ENCODE measurements around the gene SENP7. TPM values are rescaled to one million over a fixed set of nuclear protein-coding genes. Genes with fewer than 3 reads are reported as not detected.
"Not testable (repeated sequence)": the region's sequence is repeated elsewhere in the genome, so short reads cannot be mapped to it uniquely, and the experiment has no call there.

Gene SENP7, protein sequence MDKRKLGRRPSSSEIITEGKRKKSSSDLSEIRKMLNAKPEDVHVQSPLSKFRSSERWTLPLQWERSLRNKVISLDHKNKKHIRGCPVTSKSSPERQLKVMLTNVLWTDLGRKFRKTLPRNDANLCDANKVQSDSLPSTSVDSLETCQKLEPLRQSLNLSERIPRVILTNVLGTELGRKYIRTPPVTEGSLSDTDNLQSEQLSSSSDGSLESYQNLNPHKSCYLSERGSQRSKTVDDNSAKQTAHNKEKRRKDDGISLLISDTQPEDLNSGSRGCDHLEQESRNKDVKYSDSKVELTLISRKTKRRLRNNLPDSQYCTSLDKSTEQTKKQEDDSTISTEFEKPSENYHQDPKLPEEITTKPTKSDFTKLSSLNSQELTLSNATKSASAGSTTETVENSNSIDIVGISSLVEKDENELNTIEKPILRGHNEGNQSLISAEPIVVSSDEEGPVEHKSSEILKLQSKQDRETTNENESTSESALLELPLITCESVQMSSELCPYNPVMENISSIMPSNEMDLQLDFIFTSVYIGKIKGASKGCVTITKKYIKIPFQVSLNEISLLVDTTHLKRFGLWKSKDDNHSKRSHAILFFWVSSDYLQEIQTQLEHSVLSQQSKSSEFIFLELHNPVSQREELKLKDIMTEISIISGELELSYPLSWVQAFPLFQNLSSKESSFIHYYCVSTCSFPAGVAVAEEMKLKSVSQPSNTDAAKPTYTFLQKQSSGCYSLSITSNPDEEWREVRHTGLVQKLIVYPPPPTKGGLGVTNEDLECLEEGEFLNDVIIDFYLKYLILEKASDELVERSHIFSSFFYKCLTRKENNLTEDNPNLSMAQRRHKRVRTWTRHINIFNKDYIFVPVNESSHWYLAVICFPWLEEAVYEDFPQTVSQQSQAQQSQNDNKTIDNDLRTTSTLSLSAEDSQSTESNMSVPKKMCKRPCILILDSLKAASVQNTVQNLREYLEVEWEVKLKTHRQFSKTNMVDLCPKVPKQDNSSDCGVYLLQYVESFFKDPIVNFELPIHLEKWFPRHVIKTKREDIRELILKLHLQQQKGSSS
- polyA plus RNA-seq, result 1 to 10 TPM; 4.7 to 8.8 (median 6.0) TPM

DNA sequence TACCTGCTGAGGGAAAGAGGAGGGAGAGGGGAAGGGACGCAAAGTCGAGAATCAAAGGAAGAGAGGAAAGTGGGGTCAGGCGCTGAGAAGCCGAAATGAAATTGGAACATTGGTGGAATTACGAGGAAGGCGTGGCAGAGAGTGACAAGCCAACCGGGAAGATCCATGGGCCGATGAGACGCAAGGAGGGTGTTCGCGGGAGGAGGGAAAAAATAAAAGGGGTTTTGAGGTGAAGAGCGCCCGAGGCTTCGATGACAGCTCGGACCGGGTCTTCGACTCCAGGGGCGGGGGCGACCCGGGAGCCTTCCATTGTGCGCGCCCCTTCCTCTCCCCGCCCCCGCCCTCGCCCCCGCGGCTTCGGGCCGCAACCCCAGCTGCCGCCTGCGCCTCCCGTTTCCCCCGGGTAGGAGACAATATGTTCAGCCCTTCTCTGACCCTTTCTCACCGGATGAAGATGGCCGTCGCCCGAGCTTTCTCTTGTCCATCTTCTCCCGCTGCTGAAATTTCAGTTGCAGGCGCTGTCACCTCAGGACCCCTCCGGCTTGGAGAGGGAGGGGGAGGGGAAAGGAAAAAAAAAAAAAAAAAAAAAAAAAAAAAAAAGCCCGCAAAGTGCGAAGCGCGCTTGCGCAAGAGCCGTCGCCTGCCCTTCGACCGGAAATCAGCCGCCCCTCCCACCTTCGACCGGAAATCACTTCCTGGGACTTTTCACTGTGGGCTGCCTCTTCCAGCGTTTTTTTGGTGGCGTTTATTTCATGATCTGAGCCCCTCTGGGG is at the start of gene SENP7:
SENP7 (minus strand) TSS at position 567 of the 773 bp plus-strand sequence; CDS start at position 485, 82 bp downstream.
- 0 to 1% (median 1%) methylated on average over 53 of the region's 54 CpGs for WGBS, 3 donors
- peak within 1 kb of the TSS; percentile 94 for H3K27ac ChIP-seq (ENCODE audit: low read depth, low read length)

DNA sequence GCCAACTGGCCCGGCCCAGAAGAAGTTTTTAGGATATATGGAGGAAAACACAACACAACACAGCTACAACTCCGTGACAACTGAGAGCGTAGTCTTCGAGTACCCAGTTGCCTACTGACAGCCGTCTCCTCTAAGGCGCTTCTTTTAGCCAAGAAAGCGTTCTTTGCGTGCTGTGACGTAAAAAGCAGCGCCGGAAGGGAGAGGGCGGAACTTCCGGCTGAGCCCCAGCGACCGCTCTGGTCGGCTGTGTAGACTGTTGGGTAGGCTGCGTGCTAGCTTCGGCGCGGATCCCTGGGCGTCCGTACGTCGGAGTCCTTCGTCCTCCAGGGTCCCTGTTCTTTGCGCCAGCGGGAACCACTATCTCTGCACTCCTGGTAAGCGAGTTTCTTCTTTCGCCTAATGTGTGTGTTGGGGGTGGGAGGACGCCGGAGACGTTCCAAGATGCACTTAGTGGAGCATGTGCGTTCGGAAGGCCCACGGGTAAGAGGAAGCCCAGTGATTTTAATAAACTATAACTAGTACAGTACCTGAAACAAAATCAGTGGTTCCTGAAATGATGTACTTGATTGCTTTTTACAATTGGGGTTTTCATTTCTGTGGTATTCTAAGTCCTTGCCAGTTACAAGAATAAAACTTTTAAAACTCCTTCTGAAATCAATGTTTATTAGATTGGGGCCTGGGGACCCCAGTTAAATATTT is 48.8 kb upstream of the SENP7 start, which contains the start of gene TRMT10C:
TRMT10C (plus strand) TSS at position 239 of the 699 bp plus-strand sequence. CDS start 2,914 bp downstream, outside the sequence.
- H3K27ac ChIP-seq (ENCODE audit: low read depth, low read length), result peak within 1 kb of the TSS; percentile 56
- 0% methylated on average over 35 of the region's 35 CpGs for WGBS, 3 donors

DNA sequence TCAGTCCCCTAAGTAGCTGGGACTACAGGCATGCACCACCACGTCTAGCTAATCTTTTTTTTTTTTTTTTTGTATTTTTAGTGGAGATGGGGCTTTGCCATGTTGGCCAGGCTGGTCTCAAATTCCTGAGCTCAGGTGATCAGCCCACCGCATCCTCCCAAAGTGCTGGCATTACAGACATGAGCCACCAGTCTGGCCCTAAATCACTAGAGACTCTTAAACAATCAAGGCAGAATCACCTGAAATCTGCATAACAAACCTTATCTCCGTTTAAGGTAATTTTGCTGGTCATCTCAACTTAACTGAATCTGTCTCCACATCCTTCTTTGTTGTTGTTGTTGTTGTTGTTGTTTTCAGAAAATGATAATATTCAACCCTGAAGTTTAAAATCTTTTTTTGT is 43.1 kb upstream of the SENP7 start:
- no peak overlapping the region for H3K27ac ChIP-seq (ENCODE audit: low read depth, low read length)
- 33 to 61% (median 59%) methylated on average over 3 of the region's 3 CpGs for WGBS, 3 donors

DNA sequence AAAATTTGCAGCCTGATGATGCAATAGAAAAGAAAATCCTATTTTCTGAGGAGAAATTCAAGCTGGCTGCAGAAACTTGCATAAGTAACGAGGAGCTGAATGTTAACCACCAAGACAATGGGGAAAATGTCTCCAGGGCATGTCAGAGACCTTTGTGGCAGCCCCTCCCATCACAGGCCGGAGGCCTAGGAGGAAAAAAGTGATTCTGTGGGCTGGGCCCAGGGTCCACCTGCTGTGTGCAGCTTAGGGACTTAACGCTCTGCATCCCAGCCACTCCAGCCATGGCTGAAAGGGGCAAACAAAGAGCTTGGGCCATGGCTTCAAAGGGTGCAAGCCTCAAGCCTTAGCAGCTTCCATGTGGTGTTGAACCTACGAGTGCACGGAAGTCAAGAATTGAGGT is 40.4 kb upstream of the SENP7 start:
- not testable (repeated sequence) for H3K27ac ChIP-seq (ENCODE audit: low read depth, low read length)
- WGBS, 3 donors, result 78 to 84% (median 83%) methylated on average over 5 of the region's 5 CpGs

DNA sequence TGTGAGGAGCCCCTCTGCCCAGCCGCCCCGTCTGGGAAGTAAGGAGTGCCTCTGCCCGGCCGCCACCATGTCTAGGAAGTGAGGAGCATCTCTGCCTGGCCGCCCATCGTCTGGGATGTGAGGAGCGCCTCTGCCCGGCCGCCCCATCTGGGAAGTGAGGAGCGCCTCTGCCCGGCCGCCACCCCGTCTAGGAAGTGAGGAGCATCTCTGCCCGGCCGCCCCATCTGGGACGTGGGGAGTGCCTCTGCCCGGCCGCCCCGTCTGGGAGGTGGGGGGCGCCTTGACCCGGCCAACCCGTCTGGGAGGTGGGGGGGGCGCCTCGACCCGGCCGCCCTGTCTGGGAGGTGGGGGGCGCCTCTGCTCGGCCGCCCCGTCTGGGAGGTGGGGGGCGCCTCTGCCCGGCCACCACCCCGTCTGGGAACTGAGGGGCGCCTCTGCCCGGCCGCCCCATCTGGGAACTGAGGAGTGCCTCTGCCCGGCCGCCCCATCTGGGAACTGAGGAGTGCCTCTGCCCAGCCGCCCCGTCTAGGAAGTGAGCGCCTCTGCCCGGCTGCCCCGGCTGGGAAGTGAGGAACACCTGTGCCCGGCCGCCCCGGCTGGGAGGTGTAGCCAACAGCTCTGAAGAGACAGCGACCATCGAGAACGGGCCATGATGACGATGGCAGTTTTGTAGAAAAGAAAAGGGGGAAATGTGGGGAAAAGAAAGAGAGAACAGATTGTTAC is 38.5 kb upstream of the SENP7 start:
- 93 to 97% (median 96%) methylated on average over 37 to 50 of the region's 50 CpGs for WGBS, 3 donors
- H3K27ac ChIP-seq (ENCODE audit: low read depth, low read length), result not testable (repeated sequence)

DNA sequence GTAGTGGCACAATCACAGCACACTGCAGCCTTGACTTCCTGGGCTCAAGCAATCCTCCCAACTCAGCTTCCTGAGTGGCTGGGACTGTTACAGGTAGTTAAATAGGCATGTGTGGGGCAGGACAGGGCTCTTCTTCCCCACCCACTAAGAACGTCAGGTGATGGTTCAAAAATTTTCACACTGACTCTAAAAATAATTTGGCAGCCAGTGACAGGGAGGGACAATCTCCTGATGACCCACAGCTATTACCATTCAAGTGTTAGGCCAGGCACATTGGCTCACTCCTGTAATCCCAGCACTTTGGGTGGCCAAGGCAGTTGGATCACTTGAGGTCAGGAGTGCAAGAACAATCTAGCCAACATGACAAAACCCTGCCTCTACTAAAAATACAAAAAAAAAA is 36.5 kb upstream of the SENP7 start:
- no peak overlapping the region for H3K27ac ChIP-seq (ENCODE audit: low read depth, low read length)
- 55 to 84% (median 73%) methylated on average over 1 of the region's 1 CpG for WGBS, 3 donors

DNA sequence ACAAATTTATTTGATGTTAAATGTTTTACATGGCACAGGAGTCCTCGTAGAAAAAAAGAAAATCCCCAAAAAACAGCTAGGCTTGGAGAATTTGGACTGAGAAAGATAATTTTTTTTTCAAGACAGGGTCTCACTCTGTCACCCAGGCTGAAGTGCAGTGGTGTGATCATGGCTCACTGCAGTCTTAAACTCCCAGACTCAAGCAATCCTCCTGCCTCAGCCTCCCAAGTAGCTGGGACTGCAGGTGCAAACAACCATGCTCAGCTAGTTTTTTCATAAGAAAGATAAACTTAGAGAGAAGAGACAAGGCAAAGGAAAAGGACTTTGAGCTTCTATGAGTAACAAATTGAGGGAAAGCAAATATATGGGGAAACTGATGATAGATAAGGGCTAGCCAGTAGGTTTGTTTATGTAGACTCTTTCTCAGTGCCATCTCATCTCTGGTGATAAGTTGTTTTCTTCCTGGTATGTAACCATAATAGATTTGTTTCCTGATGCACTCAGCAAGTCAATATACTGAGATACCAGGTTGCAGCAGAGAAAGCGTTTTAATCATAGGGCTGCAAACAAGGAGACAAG is 35.6 kb upstream of the SENP7 start:
- H3K27ac ChIP-seq (ENCODE audit: low read depth, low read length), result no peak overlapping the region
- WGBS, 3 donors, result 58 to 77% (median 71%) methylated on average over 2 of the region's 2 CpGs

DNA sequence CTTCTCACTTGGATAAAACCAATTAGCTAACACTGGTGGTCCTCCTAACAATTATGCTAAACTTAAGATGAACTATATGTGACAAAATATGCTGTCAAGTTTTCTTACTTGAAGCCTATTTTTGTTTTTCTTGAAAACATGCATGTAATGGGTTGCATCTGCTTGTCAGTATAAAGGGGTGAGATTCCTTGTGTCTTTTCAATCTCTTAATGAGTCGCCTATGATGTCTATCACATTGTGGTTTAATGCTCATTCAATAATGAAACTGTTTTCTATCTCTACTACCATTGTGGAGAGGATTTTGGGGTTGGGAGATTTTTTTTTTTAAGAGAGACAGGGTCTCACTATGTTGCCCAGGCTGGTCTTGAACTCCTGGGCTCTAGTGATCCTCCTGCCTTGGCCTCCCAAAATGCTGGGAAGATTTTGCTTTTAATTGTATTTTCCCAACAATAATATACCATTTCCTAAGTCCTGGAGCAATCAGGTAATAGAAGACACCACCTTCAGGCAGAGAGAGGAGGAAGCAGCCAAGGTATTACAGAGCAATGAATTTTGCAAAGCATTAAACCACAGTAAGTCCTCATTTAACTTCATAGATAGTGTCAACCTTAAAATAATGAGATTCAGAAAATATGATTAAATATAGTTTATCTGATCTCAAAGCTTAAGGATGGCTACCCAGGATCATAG is 31.3 kb upstream of the SENP7 start:
- WGBS, 3 donors, result 73 to 89% (median 86%) methylated on average over 1 of the region's 1 CpG
- H3K27ac ChIP-seq (ENCODE audit: low read depth, low read length), result no peak overlapping the region

DNA sequence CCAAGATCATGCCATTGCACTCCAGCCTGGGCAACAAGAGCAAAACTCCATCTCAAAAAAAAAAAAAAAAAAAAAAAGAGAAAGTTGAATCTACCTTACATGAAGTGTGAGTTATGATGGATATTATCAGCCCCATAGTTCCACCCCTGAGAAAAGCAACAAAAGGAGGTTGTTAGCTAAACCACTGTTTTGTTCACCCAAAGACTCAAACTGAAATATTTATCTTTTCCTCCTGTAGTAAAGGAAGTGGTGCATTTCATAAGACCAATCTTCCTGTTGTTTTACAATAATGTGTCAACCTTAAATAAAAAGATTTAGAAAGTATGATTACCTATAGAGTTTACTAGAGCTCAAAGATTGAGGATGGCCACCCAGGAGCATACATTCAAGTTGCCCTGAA is 29.9 kb upstream of the SENP7 start:
- no peak overlapping the region for H3K27ac ChIP-seq (ENCODE audit: low read depth, low read length)

DNA sequence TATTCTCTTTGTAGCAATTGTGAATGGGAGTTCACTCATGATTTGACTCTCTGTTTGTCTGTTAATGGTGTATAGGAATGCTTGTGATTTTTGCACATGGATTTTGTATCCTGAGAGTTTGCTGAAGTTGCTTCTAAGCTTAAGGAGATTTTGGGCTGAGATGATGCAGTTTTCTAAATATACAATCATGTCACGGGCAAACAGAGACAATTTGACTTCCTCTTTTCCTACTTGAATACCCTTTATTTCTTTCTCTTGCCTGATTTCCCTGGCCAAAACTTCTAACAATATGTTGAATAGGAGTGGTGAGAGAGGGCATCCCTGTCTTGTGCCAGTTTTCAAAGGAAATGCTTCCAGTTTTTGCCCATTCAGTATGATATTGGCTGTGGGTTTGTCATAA is 23.9 kb upstream of the SENP7 start:
- WGBS, 3 donors, result 45 to 84% (median 54%) methylated on average over 1 of the region's 1 CpG
- H3K27ac ChIP-seq (ENCODE audit: low read depth, low read length), result not testable (repeated sequence)

DNA sequence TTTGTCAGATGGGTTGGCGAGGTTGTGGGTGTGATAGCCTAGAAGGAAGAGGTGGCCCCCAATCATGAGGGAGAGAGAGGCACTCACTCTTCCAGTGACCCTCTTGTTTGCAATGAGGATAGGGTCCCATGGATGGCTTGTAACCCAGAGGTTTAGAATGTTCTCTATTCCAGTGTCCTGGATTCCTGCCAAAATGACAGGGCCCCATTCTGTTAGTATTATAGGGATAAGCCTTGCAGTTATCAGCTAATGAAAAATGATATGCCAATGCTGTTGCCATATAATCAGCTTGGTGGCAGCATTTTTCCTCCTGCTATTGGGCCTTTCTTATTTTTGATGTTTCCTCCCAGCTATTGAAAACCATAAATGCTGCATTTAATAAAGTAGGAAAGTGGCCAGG is 23.3 kb upstream of the SENP7 start:
- WGBS, 3 donors, result 89 to 100% (median 94%) methylated on average over 1 of the region's 1 CpG
- no peak overlapping the region for H3K27ac ChIP-seq (ENCODE audit: low read depth, low read length)

DNA sequence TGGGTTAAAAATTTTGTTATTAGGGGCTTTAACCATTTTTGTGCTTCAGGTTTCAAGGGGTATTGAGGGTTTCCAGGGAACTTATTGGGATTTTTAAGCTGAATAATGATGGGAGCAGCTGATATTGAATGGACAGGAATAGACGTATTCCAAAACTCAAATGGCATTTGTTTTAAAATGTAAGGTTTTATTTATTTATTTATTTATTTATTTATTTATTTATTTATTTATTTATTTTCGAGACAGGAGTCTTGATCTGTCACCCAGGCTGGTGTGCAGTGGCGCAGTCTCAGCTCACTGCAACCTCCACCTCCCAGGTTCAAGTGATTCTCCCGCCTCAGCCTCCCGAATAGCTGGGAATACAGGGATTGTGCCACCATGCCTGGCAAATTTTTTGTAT is 22.2 kb upstream of the SENP7 start:
- 71 to 78% (median 74%) methylated on average over 5 of the region's 5 CpGs for WGBS, 3 donors

DNA sequence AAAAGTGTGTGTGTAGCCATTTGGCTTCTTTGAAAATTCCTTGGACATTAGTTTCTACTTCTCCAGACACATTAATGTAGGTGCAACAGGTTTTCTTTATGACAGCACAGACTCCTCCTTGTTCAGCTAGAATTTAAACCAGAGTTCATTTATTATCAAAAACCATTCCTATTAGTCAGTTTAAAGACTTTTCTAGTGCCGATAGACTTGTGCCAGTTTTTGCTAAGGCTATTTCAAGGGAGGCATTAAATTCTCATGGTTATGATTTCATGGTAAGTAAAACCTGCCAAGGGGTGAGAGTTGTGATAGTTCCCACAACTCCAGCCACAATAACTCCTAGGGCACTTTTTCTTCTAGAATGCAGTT is 20.6 kb upstream of the SENP7 start:
- WGBS, 3 donors, result 66 to 86% (median 83%) methylated on average over 1 of the region's 1 CpG
- no peak overlapping the region for H3K27ac ChIP-seq (ENCODE audit: low read depth, low read length)

More for the DNA sequence above, 22.2 kb upstream of the SENP7 start:
- H3K27ac ChIP-seq (ENCODE audit: low read depth, low read length), result no peak overlapping the region

DNA sequence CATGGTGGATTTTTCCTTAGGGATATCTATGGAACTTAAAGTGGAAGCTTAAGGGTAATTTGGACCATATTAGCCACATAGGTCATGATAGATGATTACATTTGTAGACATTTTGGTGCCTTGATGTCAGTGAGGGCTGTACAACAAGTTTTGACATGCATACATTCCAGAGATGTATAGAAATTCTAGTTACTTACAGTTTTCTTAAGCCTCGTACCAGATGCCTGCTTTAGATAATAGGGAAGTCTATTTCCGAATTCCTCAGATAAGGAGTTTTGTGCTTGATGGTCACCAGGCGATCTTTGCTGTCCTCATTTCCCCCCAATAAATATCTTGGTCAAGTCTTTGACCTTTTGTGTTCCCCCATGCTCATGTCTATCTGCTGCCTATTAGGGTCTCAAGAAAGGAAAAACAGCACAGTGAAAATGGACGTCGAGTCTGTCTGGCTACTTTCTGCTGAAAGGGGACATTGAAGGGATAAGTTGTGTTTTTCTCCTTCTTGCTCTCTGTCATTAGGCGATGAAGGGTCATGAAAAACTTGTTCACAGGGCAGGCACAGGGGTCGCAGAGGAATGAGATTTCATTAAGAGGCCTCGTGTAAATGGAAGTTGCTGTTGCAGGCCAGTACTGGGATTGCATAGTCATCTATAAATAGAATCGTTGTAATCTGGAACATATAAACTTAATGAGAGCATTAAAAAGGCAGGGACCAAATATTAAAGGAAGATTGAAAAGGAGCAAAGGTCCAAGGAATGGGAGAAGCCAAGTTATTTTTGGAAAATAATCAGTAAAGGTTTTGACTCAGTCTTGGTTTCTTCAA is 20.0 kb upstream of the SENP7 start:
- 61 to 73% (median 63%) methylated on average over 9 of the region's 9 CpGs for WGBS, 3 donors

DNA sequence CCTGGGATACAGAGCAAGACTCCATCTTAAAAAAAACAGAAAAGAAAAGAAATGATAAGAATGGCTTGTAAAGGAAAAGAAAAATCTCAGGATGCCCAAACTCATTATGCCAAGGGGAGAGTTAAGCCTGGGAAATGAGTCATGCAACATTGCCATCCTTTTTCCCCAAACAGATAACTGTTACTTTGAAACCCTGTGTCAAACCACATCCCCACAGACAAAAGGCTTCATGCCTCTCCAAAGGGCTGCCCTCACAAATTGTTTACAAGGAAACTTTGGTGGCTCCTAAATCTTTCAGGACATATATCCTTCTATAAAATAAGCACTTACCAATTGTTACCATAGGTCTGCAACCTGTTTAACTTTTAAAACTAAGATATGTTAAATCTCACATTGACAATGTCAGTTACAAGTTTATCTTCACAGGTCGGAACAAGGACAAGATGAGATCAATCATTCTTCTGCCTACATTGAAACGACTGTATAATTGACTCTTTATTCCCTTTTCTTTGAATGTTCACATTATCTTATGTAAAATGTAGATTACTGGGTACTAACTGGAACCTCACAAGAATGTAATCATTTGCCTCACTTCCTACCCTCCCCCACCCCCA is 18.6 kb upstream of the SENP7 start:
- no peak overlapping the region for H3K27ac ChIP-seq (ENCODE audit: low read depth, low read length)
- 20 to 34% (median 28%) methylated on average over 2 of the region's 2 CpGs for WGBS, 3 donors

More for the DNA sequence above, 20.0 kb upstream of the SENP7 start:
- H3K27ac ChIP-seq (ENCODE audit: low read depth, low read length), result no peak overlapping the region
